GM19239 (cell line): Measurements from ENCODE around the gene FOXN1.

Experiments used
- DNase-seq: peaks from one replicate; pipeline ENCODE4 v3.0.0; 2011; ENCODE audit warnings: low spot score; ENCODE audit not compliant: insufficient read length
- FAIRE-seq: peaks from 2 replicates; lab custom pipeline; 2011; peaks lifted over from hg19 to GRCh38; lab: Jason Lieb, UNC

Gene FOXN1

GRCh38 chr17:28538296-28538895 is 32.2 kb downstream of the FOXN1 start:
- FAIRE-seq (no peak), DNase-seq (no peak)

- DNase-seq (no peak), FAIRE-seq (no peak)
These were observed 34.1 kb downstream of the FOXN1 start for GRCh38 chr17:28540231-28540630.

- no peak for FAIRE-seq
- no peak for DNase-seq
These were observed 35.3 kb downstream of the FOXN1 start for GRCh38 chr17:28541439-28541838.

- FAIRE-seq (no peak), DNase-seq (no peak)
These were observed 38.4 kb downstream of the FOXN1 start for GRCh38 chr17:28544402-28545140.

- DNase-seq: no peak
- no peak for FAIRE-seq
These were observed 39.0 kb downstream of the FOXN1 start for GRCh38 chr17:28545141-28545503.

- no peak for DNase-seq
These were observed 39.8 kb downstream of the FOXN1 start for GRCh38 chr17:28545787-28546415.

GRCh38 chr17:28547096-28547622 is 41.0 kb downstream of the FOXN1 start:
- DNase-seq: no peak
- FAIRE-seq: no peak

More at GRCh38 chr17:28545787-28546415, 39.8 kb downstream of the FOXN1 start:
- no peak for FAIRE-seq

GRCh38 chr17:28547623-28548416 is 41.7 kb downstream of the FOXN1 start:
- peak; percentile 65 for DNase-seq
- FAIRE-seq: peak; percentile 96

GRCh38 chr17:28548417-28549130 is 42.4 kb downstream of the FOXN1 start:
- DNase-seq (no peak), FAIRE-seq (no peak)

- peak; percentile 68 for FAIRE-seq
- DNase-seq: peak; percentile 61
These were observed 43.3 kb downstream of the FOXN1 start for GRCh38 chr17:28549236-28550132.

- DNase-seq (no peak), FAIRE-seq (no peak)
These were observed 44.7 kb downstream of the FOXN1 start for GRCh38 chr17:28550858-28551257.

GRCh38 chr17:28551421-28552175 is 45.5 kb downstream of the FOXN1 start:
- FAIRE-seq: peak; percentile 51
- DNase-seq: no peak

GRCh38 chr17:28552176-28552999 is 46.2 kb downstream of the FOXN1 start, which contains the start of gene UNC119:
TSS of gene UNC119 (minus strand) at chr17:28552624. CDS start at chr17:28552557, 67 bp downstream.
- DNase-seq: peak; percentile 71
- FAIRE-seq: peak; percentile 47

GRCh38 chr17:28553000-28553505 is 46.9 kb downstream of the FOXN1 start:
- FAIRE-seq (no peak), DNase-seq (no peak)

GRCh38 chr17:28554565-28554964 is 48.4 kb downstream of the FOXN1 start:
- DNase-seq (no peak), FAIRE-seq (no peak)

- DNase-seq (no peak), FAIRE-seq (no peak)
These were observed 48.9 kb downstream of the FOXN1 start for GRCh38 chr17:28555022-28555421.

- FAIRE-seq (no peak), DNase-seq (no peak)
These were observed 57.3 kb downstream of the FOXN1 start for GRCh38 chr17:28563475-28563874.
